Measurements from ENCODE around the gene RRP12.

RRP12 gene

GRCh38 chr10:97328646-97329453 lies 72.3 kb downstream of the RRP12 start:
- TF ChIP-seq CTCF (IDR thresholded peaks at IDR 0.05): no peak
- H3K4me1 ChIP-seq: peaks cover 0 to 36% (median 24%) of the 10 kb centered on the region in 4 donors
- H3K36me3 ChIP-seq: peaks cover 10 to 28% (median 24%) of the 10 kb centered on the region in 3 donors
- H3K27ac ChIP-seq: no peak overlapping the region
- no peak for DNase-seq
- H3K9me3 ChIP-seq: no peaks in the 10 kb centered on the region
- no peak overlapping the region for H3K4me3 ChIP-seq
- intact Hi-C loops (cut with DNase I; ENCODE audit: low total_unique reads): no loop called here
- no peaks in the 10 kb centered on the region for H3K27me3 ChIP-seq

- H3K4me3 ChIP-seq: no peak overlapping the region
- H3K27me3 ChIP-seq: no peaks in the 10 kb centered on the region
- peaks cover 0 to 25% (median 15%) of the 10 kb centered on the region in 4 donors for H3K4me1 ChIP-seq
- no peak for TF ChIP-seq CTCF (IDR thresholded peaks at IDR 0.05)
- intact Hi-C loops (cut with DNase I; ENCODE audit: low total_unique reads): no loop called here
- no peaks in the 10 kb centered on the region for H3K9me3 ChIP-seq
- no peak overlapping the region for H3K27ac ChIP-seq
- no peak for DNase-seq
- H3K36me3 ChIP-seq: peaks cover 10 to 28% (median 24%) of the 10 kb centered on the region in 3 donors
Observed at GRCh38 chr10:97327348-97328294, 73.5 kb downstream of the RRP12 start.

GRCh38 chr10:97325754-97326153 lies 75.4 kb downstream of the RRP12 start:
- no peaks in the 10 kb centered on the region for H3K9me3 ChIP-seq
- intact Hi-C loops (cut with DNase I; ENCODE audit: low total_unique reads): no loop called here
- no peak for DNase-seq
- no peaks in the 10 kb centered on the region for H3K27me3 ChIP-seq
- TF ChIP-seq CTCF (IDR thresholded peaks at IDR 0.05): no peak
- H3K36me3 ChIP-seq: peaks cover 10 to 28% (median 21%) of the 10 kb centered on the region in 3 donors
- H3K4me1 ChIP-seq: peaks cover 0 to 16% (median 7%) of the 10 kb centered on the region in 4 donors
- H3K27ac ChIP-seq: no peak overlapping the region
- H3K4me3 ChIP-seq: no peak overlapping the region

- H3K27me3 ChIP-seq: no peaks in the 10 kb centered on the region
- intact Hi-C loops (cut with DNase I; ENCODE audit: low total_unique reads): no loop called here
- H3K4me1 ChIP-seq: peaks cover 0 to 21% (median 18%) of the 10 kb centered on the region in 4 donors
- no peak overlapping the region for H3K4me3 ChIP-seq
- TF ChIP-seq CTCF (IDR thresholded peaks at IDR 0.05): no peak
- no peak for DNase-seq
- no peaks in the 10 kb centered on the region for H3K9me3 ChIP-seq
- H3K36me3 ChIP-seq: peaks cover under 1 to 9% (median 2%) of the 10 kb centered on the region in 3 donors
- no peak overlapping the region for H3K27ac ChIP-seq
Observed at GRCh38 chr10:97323501-97323900, 77.6 kb downstream of the RRP12 start.

GRCh38 chr10:97321804-97322190 lies 79.3 kb downstream of the RRP12 start:
- Histone ChIP-seq H3K27ac (no peak overlapping the region), H3K36me3 (no peaks in the 10 kb centered on the region), H3K27me3 (no peaks in the 10 kb centered on the region), H3K4me3 (no peak overlapping the region), H3K9me3 (no peaks in the 10 kb centered on the region), H3K4me1 (peaks cover 0 to 26% (median 20%) of the 10 kb centered on the region in 4 donors)
- no peak for TF ChIP-seq CTCF (IDR thresholded peaks at IDR 0.05)
- intact Hi-C loops (cut with DNase I; ENCODE audit: low total_unique reads): no loop called here
- no peak for DNase-seq

Data from tibial artery (tissue), 4 donors.